HUES64 (cell line): ENCODE measurements around the gene ZMYND8.
"Not testable (repeated sequence)": the region's sequence is repeated elsewhere in the genome, so short reads cannot be mapped to it uniquely, and the experiment has no call there.

Experiments
- H3K27ac ChIP-seq: 2 replicates; pipeline ENCODE4 v1.7.0; 2013; ENCODE audit warnings: low read depth, low read length, inconsistent platforms
- H3K27me3 ChIP-seq: 2 replicates; pipeline ENCODE4 v1.6.1; 2013; ENCODE audit warnings: mild to moderate bottlenecking, low read length; ENCODE audit not compliant: insufficient read depth
- H3K36me3 ChIP-seq: 2 replicates; pipeline ENCODE4 v1.6.1; 2013; ENCODE audit warnings: mild to moderate bottlenecking, low read length; ENCODE audit not compliant: insufficient read depth
- H3K4me1 ChIP-seq: 2 replicates; pipeline ENCODE4 v1.6.1; 2013; ENCODE audit warnings: mild to moderate bottlenecking, low read length, moderate library complexity; ENCODE audit not compliant: insufficient read depth
- H3K4me3 ChIP-seq: 2 replicates; pipeline ENCODE4 v1.5.1; 2013; ENCODE audit warnings: mild to moderate bottlenecking, low read length, moderate library complexity
- H3K9ac ChIP-seq: 2 replicates; pipeline ENCODE4 v1.6.1; 2013; ENCODE audit warnings: mild to moderate bottlenecking, low read depth, low read length
- H3K9me3 ChIP-seq: 2 replicates; pipeline ENCODE4 v1.6.1; 2013; ENCODE audit warnings: low read depth, low read length; ENCODE audit not compliant: insufficient read depth
- WGBS: fragments of 150-250, 120-280 bp; methylation state at CpG from one replicate; pipeline ENCODE4 v1.1.7; 2013; ENCODE audit warnings: missing lambda C conversion rate; 5-methylcytosine and 5-hydroxymethylcytosine counted together

The ZMYND8 gene

GRCh38 chr20:47247972-47248371, 108.5 kb downstream of the ZMYND8 start:
- H3K9me3 ChIP-seq, result no peaks in the 10 kb centered on the region
- peaks cover 97% of the 10 kb centered on the region for H3K36me3 ChIP-seq
- no peak overlapping the region for H3K27ac ChIP-seq
- 100% methylated on average over 1 of the region's 1 CpG for WGBS
- no peaks in the 10 kb centered on the region for H3K4me1 ChIP-seq
- H3K27me3 ChIP-seq, result no peaks in the 10 kb centered on the region
- no peak overlapping the region for H3K4me3 ChIP-seq
- H3K9ac ChIP-seq, result no peak overlapping the region

- Histone ChIP-seq H3K36me3 (peaks cover 97% of the 10 kb centered on the region), H3K9ac (no peak overlapping the region), H3K27ac (no peak overlapping the region), H3K4me1 (no peaks in the 10 kb centered on the region), H3K9me3 (no peaks in the 10 kb centered on the region), H3K4me3 (no peak overlapping the region), H3K27me3 (no peaks in the 10 kb centered on the region)
- 96% methylated on average over 18 of the region's 18 CpGs for WGBS
These were observed 110.3 kb downstream of the ZMYND8 start for GRCh38 chr20:47246061-47246777.

GRCh38 chr20:47245166-47245565, 111.3 kb downstream of the ZMYND8 start:
- H3K36me3 ChIP-seq, result peaks cover 87% of the 10 kb centered on the region

DNA sequence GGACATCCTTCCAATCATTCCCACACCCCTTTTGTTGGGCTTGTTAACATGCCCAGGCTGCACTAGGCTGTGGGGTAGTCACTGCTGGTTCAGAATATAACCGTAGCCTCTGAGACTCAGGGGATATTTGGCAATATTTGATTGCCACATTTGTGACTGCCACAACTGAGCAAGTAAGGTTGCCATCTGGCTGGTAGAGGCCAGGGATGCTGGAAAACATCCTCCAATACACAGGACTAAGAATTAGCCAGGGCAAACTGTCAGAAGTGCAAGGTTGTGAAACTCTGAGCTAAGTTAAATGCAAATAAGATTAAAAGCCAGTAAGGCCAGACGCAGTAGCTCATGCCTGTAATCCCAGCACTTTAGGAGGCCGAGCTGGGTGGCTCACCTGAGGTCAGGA, 112.0 kb downstream of the ZMYND8 start:
- WGBS, result 91% methylated on average over 3 of the region's 3 CpGs
- H3K4me3 ChIP-seq, result no peak overlapping the region
- H3K9ac ChIP-seq, result no peak overlapping the region
- H3K36me3 ChIP-seq, result peaks cover 84% of the 10 kb centered on the region
- H3K27ac ChIP-seq, result no peak overlapping the region
- H3K27me3 ChIP-seq, result no peaks in the 10 kb centered on the region
- H3K9me3 ChIP-seq, result no peaks in the 10 kb centered on the region
- no peaks in the 10 kb centered on the region for H3K4me1 ChIP-seq

More at GRCh38 chr20:47245166-47245565, 111.3 kb downstream of the ZMYND8 start:
- not testable (repeated sequence) for H3K9me3 ChIP-seq, H3K9ac ChIP-seq, H3K27ac ChIP-seq, H3K4me3 ChIP-seq, H3K4me1 ChIP-seq, H3K27me3 ChIP-seq
- 95% methylated on average over 11 of the region's 11 CpGs for WGBS

- no peak overlapping the region for H3K27ac ChIP-seq
- no peak overlapping the region for H3K4me3 ChIP-seq
- peaks cover 84% of the 10 kb centered on the region for H3K36me3 ChIP-seq
- H3K9me3 ChIP-seq, result no peaks in the 10 kb centered on the region
- no peaks in the 10 kb centered on the region for H3K27me3 ChIP-seq
- no peaks in the 10 kb centered on the region for H3K4me1 ChIP-seq
- H3K9ac ChIP-seq, result no peak overlapping the region
- 94% methylated on average over 3 of the region's 3 CpGs for WGBS
These were observed 112.8 kb downstream of the ZMYND8 start for GRCh38 chr20:47243532-47244305.

- Histone ChIP-seq H3K4me3 (no peak overlapping the region), H3K27me3 (no peaks in the 10 kb centered on the region), H3K27ac (no peak overlapping the region), H3K36me3 (peaks cover 84% of the 10 kb centered on the region), H3K4me1 (no peaks in the 10 kb centered on the region), H3K9ac (no peak overlapping the region), H3K9me3 (no peaks in the 10 kb centered on the region)
- WGBS, result 94% methylated on average over 4 of the region's 4 CpGs
These were observed 113.5 kb downstream of the ZMYND8 start for GRCh38 chr20:47243003-47243402.

DNA sequence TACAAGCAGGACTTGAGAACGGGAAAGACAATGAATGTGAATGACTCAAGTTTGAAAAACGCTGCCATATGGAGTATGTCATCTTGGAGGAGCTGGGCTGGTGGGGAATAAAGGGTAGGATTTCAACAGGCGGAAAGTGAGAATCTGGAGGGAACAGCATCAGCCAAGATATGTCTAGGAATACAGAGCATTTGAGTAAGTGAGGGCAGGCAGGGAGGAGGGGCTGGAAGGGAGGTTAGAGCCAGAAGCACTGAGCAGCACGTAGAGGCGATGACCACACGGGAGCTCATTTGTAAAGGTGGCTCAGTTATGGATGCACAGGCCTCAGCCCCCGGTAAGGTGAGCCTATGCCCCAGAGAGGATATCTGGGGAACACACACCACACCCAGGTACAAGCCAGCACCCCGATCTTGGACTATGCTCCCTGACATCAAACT, 115.1 kb downstream of the ZMYND8 start:
- H3K4me3 ChIP-seq, result no peak overlapping the region
- H3K36me3 ChIP-seq, result peaks cover 84% of the 10 kb centered on the region
- no peaks in the 10 kb centered on the region for H3K9me3 ChIP-seq
- no peaks in the 10 kb centered on the region for H3K27me3 ChIP-seq
- no peak overlapping the region for H3K27ac ChIP-seq
- no peaks in the 10 kb centered on the region for H3K4me1 ChIP-seq
- WGBS, result 95% methylated on average over 8 of the region's 8 CpGs
- no peak overlapping the region for H3K9ac ChIP-seq

GRCh38 chr20:47240096-47240495, 116.4 kb downstream of the ZMYND8 start:
- not testable (repeated sequence) for H3K27ac ChIP-seq, H3K4me3 ChIP-seq, H3K9me3 ChIP-seq, H3K27me3 ChIP-seq, H3K9ac ChIP-seq, H3K4me1 ChIP-seq
- 97% methylated on average over 20 of the region's 20 CpGs for WGBS
- H3K36me3 ChIP-seq, result peaks cover 84% of the 10 kb centered on the region

- Histone ChIP-seq H3K27ac (no peak overlapping the region), H3K4me3 (no peak overlapping the region), H3K9ac (no peak overlapping the region), H3K27me3 (no peaks in the 10 kb centered on the region), H3K9me3 (no peaks in the 10 kb centered on the region), H3K36me3 (peaks cover 84% of the 10 kb centered on the region), H3K4me1 (no peaks in the 10 kb centered on the region)
- 96% methylated on average over 6 of the region's 6 CpGs for WGBS
These were observed 116.8 kb downstream of the ZMYND8 start for GRCh38 chr20:47239719-47240067.

DNA sequence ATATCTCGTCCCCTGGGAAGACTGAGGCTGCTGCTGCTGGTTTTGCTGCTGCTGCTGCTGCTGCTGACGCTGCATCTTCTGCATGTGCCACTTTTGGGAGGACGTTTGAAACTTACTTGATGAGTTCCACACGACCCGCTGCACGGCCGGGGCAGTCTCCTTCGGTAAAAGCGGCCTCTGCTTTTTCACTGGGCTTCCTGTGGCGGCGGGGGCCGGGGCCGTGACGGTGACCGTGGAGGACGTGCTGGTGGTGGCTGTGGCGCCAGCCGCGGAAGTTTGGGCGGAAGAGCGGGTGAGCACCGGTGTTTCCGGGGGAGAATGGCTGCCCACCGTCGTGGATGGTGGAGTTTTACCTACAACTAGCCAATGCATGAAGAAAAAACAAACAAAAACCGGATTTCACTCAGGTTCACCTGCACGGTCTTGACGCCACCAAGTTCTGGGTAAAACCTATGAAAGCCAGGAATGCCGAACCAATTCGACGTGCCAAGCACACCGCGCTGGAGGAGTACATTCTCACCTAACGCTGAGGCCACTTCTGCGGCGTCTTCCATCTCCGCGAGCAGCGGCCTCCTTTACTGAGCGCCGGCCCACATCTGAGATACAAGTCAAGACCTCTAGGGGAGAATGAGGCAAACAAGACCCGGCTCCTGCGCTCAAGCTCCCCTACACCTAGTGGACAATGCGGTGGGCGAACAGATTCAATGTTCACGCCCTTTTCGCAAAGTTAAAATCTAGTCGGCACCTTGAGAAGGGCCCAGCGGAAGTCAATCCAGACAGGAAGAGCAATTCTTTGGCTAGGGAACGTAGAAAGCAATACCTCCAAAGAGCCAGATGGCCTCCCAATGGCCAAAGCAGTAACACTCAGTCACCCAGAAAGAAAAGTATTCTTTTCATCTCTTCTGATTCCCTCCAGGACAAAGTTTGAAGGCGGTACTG, 117.5 kb downstream of the ZMYND8 start:
- Histone ChIP-seq H3K27ac (no peak overlapping the region), H3K4me1 (no peaks in the 10 kb centered on the region), H3K36me3 (peaks cover 84% of the 10 kb centered on the region), H3K4me3 (no peak overlapping the region), H3K27me3 (no peaks in the 10 kb centered on the region), H3K9me3 (no peaks in the 10 kb centered on the region), H3K9ac (no peak overlapping the region)
- WGBS, result 96% methylated on average over 51 of the region's 51 CpGs

DNA sequence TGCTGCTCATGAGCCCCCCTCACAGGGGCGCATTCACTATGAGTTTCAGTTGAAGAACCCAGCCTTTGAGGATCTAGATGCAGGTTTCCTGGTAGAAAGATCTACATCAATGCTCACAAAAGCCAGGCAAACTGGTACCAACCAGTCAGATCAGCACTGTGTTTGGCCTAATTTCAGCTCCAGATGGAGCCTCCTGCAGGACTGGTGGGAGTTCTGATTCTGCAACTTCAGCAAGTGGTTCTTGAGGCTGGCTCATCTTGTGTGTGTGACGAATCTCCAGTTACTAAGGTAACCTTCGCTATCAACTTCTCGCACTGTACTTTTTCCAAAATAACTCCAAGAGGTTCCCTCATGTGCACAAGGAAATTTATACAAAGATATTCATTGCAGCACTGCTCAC, 118.8 kb downstream of the ZMYND8 start:
- H3K27ac ChIP-seq, result no peak overlapping the region
- peaks cover 79% of the 10 kb centered on the region for H3K36me3 ChIP-seq
- no peak overlapping the region for H3K4me3 ChIP-seq
- peaks cover 5% of the 10 kb centered on the region; the same call in 1 of the 2 replicates for H3K4me1 ChIP-seq
- 95% methylated on average over 4 of the region's 4 CpGs for WGBS
- H3K27me3 ChIP-seq, result no peaks in the 10 kb centered on the region
- H3K9ac ChIP-seq, result no peak overlapping the region
- H3K9me3 ChIP-seq, result no peaks in the 10 kb centered on the region
